D721Med (cell line): ENCODE data around the gene CCDC167.

Experiments used
- DNase-seq: peaks from one replicate; pipeline ENCODE4 v3.0.0; 2011; ENCODE audit warnings: low spot score; ENCODE audit not compliant: insufficient read length
- FAIRE-seq: peaks from 2 replicates; lab custom pipeline; 2011; peaks lifted over from hg19 to GRCh38; lab: Jason Lieb, UNC
- TF ChIP-seq, protein P1 (sequence below): IDR thresholded peaks from 2 replicates; pipeline ENCODE4 v1.5.1; 2012; ENCODE audit warnings: mild to moderate bottlenecking, control low read depth; ENCODE audit not compliant: insufficient read depth; ENCODE audit errors: missing control alignments

Gene CCDC167

GRCh38 chr6:37479266-37479854 lies 20.3 kb downstream of the CCDC167 start:
- no peak for DNase-seq
- TF ChIP-seq, protein P1, sequence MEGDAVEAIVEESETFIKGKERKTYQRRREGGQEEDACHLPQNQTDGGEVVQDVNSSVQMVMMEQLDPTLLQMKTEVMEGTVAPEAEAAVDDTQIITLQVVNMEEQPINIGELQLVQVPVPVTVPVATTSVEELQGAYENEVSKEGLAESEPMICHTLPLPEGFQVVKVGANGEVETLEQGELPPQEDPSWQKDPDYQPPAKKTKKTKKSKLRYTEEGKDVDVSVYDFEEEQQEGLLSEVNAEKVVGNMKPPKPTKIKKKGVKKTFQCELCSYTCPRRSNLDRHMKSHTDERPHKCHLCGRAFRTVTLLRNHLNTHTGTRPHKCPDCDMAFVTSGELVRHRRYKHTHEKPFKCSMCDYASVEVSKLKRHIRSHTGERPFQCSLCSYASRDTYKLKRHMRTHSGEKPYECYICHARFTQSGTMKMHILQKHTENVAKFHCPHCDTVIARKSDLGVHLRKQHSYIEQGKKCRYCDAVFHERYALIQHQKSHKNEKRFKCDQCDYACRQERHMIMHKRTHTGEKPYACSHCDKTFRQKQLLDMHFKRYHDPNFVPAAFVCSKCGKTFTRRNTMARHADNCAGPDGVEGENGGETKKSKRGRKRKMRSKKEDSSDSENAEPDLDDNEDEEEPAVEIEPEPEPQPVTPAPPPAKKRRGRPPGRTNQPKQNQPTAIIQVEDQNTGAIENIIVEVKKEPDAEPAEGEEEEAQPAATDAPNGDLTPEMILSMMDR, result no peak
- FAIRE-seq, result no peak

DNA sequence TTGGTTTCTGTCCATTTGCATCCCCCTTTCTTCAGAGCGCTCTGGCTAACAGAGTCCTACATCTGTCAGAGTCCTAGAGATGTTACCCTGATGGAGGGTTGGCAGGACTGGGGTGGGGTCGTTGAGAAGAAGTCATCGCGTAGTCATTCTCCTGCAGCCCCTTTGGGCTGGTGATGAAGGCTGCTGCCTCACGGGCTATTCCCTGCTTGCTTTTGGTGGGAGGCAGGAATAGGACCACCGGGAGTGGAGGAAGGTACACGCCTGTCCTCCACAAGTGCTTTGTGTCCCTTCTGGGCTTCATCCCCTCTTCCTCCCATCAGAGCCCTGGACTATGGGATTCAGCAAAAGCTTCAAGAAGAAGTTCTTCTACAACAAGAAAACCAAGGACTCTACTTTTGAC lies 20.9 kb downstream of the CCDC167 start:
- no peak for FAIRE-seq
- TF ChIP-seq, protein P1, result no peak
- no peak for DNase-seq

GRCh38 chr6:37477656-37478435 lies 21.8 kb downstream of the CCDC167 start:
- TF ChIP-seq, protein P1, result no peak
- no peak for DNase-seq
- no peak for FAIRE-seq

GRCh38 chr6:37477191-37477590 lies 22.5 kb downstream of the CCDC167 start:
- TF ChIP-seq, protein P1, result no peak
- no peak for FAIRE-seq
- no peak for DNase-seq

DNA sequence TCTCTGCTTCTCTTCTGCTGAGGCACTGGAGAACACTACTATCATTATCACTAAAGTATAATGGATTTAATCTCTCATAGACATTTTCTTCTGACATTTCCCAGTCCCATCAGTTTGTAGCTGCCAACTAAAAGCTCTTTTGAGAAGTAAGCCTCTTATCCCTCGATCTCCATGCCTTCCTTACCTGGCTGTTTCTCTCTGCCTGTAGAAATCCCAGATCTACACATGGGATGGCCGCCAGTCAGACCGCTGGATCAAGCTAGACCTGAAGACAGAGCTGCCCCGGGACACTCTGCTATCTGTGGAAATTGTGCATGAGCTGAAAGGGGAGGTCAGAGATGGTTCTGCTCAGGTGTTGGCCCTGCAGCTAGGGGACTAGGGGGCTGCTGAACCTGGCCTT lies 25.4 kb downstream of the CCDC167 start:
- FAIRE-seq (no peak), DNase-seq (no peak)
- TF ChIP-seq, protein P1, result no peak

GRCh38 chr6:37473364-37474095 lies 26.2 kb downstream of the CCDC167 start:
- TF ChIP-seq, protein P1, result no peak
- DNase-seq, result no peak
- FAIRE-seq, result no peak

GRCh38 chr6:37467718-37468117 lies 32.0 kb downstream of the CCDC167 start:
- TF ChIP-seq, protein P1, result no peak
- FAIRE-seq (no peak), DNase-seq (no peak)
